HepG2 (cell line): Measurements from ENCODE around the gene STAT5A. TPM values are rescaled to one million over a fixed set of nuclear protein-coding genes. Genes with fewer than 3 reads are reported as not detected.
A peak's percentile ranks its signal among the peaks of the same experiment; 100 is the strongest.

Experiments
- ELF3 ChIP-seq: IDR thresholded peaks from 2 replicates; pipeline ENCODE4 v1.6.1; 2016; ENCODE audit warnings: missing genetic modification reagents, missing compliant biosample characterization
- HOXA3 ChIP-seq: sonication (generic); formaldehyde crosslinking; IDR thresholded peaks from 2 replicates; pipeline ENCODE4 v1.5.0; 2020; ENCODE audit warnings: missing genetic modification reagents
- HOXA9 ChIP-seq: sonication (generic); formaldehyde crosslinking; IDR thresholded peaks from 2 replicates; pipeline ENCODE4 v1.8.1; 2022; ENCODE audit warnings: missing genetic modification reagents, mild to moderate bottlenecking, moderate library complexity, borderline replicate concordance
- IKZF1 ChIP-seq: fragments of 450-650 bp; IDR thresholded peaks from 2 replicates; pipeline ENCODE4 v1.7.1; 2016
- MAZ ChIP-seq, 2 experiments: sonication (generic) in 1 of 2; formaldehyde crosslinking in 1 of 2; IDR thresholded peaks; 2 replicates each; pipeline versions ENCODE4 v1.5.0 to v1.6.1; 2012 to 2020; ENCODE audit warnings: low read depth in 2 of 2, mild to moderate bottlenecking in 2 of 2, borderline replicate concordance in 1 of 2, improper control_type of control experiment in 1 of 2, low read length in 1 of 2, missing genetic modification reagents in 1 of 2, moderate library complexity in 1 of 2
- NR2C2 ChIP-seq: sonication (generic); formaldehyde crosslinking; IDR thresholded peaks from 2 replicates; pipeline ENCODE4 v1.4.0; 2020; ENCODE audit warnings: missing genetic modification reagents, mild to moderate bottlenecking, moderate library complexity, borderline replicate concordance
- PRDM15 ChIP-seq: sonication (generic); formaldehyde crosslinking; IDR thresholded peaks from 2 replicates; pipeline ENCODE4 v1.4.0; 2020; ENCODE audit warnings: missing genetic modification reagents
- RBFOX2 ChIP-seq: fragments of 200-400 bp; formaldehyde crosslinking; IDR thresholded peaks from 2 replicates; pipeline ENCODE4 v1.6.1; 2017; ENCODE audit warnings: low read depth, mild to moderate bottlenecking, low read length
- REL ChIP-seq: sonication (generic); formaldehyde crosslinking; conservative IDR thresholded peaks from 2 replicates; pipeline ENCODE4 v1.8.0; 2022; ENCODE audit warnings: mild to moderate bottlenecking, missing genetic modification reagents, moderate library complexity
- SKI ChIP-seq: fragments of 450-650 bp; IDR thresholded peaks from one replicate; pipeline ENCODE4 v1.6.1; 2018; ENCODE audit warnings: mild to moderate bottlenecking; ENCODE audit not compliant: partially characterized antibody
- SNAPC2 ChIP-seq: sonication (generic); formaldehyde crosslinking; IDR thresholded peaks from 2 replicates; pipeline ENCODE4 v1.8.1; 2022; ENCODE audit warnings: mild to moderate bottlenecking, missing genetic modification reagents
- SNRNP70 ChIP-seq: fragments of 200-400 bp; formaldehyde crosslinking; IDR thresholded peaks from 2 replicates; pipeline ENCODE4 v1.6.1; 2017; ENCODE audit warnings: mild to moderate bottlenecking, low read depth, low read length, moderate library complexity
- YEATS4 ChIP-seq: sonication (generic); formaldehyde crosslinking; IDR thresholded peaks from 2 replicates; pipeline ENCODE4 v1.4.0; 2020; ENCODE audit warnings: missing genetic modification reagents, borderline replicate concordance
- ZBTB2 ChIP-seq: sonication (generic); formaldehyde crosslinking; IDR thresholded peaks from 2 replicates; pipeline ENCODE4 v1.8.0; 2022; ENCODE audit warnings: low read depth, missing genetic modification reagents
- ZFP90 ChIP-seq: sonication (generic); formaldehyde crosslinking; IDR thresholded peaks from 2 replicates; pipeline ENCODE4 v1.8.0; 2022; ENCODE audit warnings: missing genetic modification reagents, mild to moderate bottlenecking, inconsistent platforms, borderline replicate concordance
- ZNF589 ChIP-seq: sonication (generic); formaldehyde crosslinking; conservative IDR thresholded peaks from 2 replicates; pipeline ENCODE4 v1.8.0; 2022; ENCODE audit warnings: mild to moderate bottlenecking, moderate library complexity, missing genetic modification reagents
- ZNF788 ChIP-seq: sonication (generic); formaldehyde crosslinking; IDR thresholded peaks from 2 replicates; pipeline ENCODE4 v1.5.0; 2020; ENCODE audit warnings: mild to moderate bottlenecking, missing genetic modification reagents, borderline replicate concordance
- ZSCAN21 ChIP-seq: sonication (generic); formaldehyde crosslinking; IDR thresholded peaks from 2 replicates; pipeline ENCODE4 v1.8.0; 2022; ENCODE audit warnings: mild to moderate bottlenecking, missing genetic modification reagents, moderate library complexity, borderline replicate concordance
- polyA plus RNA-seq, 8 experiments: library from polyadenylated mRNA; depleted of rRNA in 3 of 8; stranded (reverse) in 7 of 8; unstranded in 1 of 8; fragments of >200 nt; fragmentation: Illumina TruSeq in 4 of 8; extraction: Trizol in 4 of 8; gene quantifications; 2 replicates each; pipeline versions ENCODE4 v1.2.1 to v1.2.3, GENCODE V29; 2011 to 2016; ENCODE audit warnings: low read depth in 4 of 8, missing spikeins in 1 of 8, mixed read lengths in 1 of 8; ENCODE audit not compliant: insufficient read depth in 1 of 8
- total RNA-seq, 5 experiments: library from RNA; depleted of rRNA; stranded (reverse); fragments of >200 nt; fragmentation: Illumina TruSeq; extraction: Trizol; gene quantifications; 2 replicates each; pipeline ENCODE4 v1.2.3, GENCODE V29; 2016; ENCODE audit warnings: low read depth in 1 of 5
- TF ChIP-seq, protein P1 (sequence below): IDR thresholded peaks from 2 replicates; pipeline ENCODE4 v1.6.1; 2016; ENCODE audit warnings: missing compliant biosample characterization, missing genetic modification reagents, borderline replicate concordance
- TF ChIP-seq, protein P2 (sequence below): sonication (generic); formaldehyde crosslinking; IDR thresholded peaks from 2 replicates; pipeline ENCODE4 v1.8.1; 2023; ENCODE audit warnings: missing genetic modification reagents, inconsistent platforms, borderline replicate concordance

STAT5A gene
- total and polyA plus RNA-seq, 2 of the 13 experiments (the other 11 are each of a cell fraction or from before 2014, with no cell fraction given) = 1.4 to 4.1 TPM

DNA sequence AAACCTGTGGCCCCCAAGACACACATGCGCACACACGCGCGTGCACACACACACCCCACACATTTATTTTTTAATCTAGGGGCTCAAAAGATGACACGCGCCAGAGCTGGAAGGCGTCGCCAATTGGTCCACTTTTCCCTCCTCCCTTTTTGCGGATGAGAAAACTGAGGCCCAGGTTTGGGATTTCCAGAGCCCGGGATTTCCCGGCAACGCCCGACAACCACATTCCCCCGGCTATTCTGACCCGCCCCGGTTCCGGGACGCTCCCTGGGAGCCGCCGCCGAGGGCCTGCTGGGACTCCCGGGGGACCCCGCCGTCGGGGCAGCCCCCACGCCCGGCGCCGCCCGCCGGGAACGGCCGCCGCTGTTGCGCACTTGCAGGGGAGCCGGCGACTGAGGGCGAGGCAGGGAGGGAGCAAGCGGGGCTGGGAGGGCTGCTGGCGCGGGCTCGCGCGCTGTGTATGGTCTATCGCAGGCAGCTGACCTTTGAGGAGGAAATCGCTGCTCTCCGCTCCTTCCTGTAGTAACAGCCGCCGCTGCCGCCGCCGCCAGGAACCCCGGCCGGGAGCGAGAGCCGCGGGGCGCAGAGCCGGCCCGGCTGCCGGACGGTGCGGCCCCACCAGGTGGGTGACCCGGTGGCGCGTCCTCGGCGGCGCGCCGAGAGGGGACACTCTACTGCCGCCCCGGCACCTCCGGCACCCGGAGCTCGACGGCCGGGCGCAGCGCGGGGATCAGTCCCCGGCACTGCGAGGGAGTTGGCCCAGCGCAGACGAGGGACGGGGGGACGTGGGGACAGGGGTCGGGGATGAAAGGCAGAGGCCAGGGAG is at the start of gene STAT5A (continued):
- TF ChIP-seq SNRNP70 (no peak), YEATS4 (peak; percentile 61), ELF3 (CRISPR knock-in tag) (peak; percentile 20; the same call in 1 of the 2 replicates), ZFP90 (peak; percentile 12; the same call in 1 of the 2 replicates), SNAPC2 (CRISPR knock-in tag) (no peak), ZSCAN21 (CRISPR knock-in tag) (peak; percentile 24; the same call in 1 of the 2 replicates), RBFOX2 (0 out of 2 replicates have a peak, but pooled peaks have one; percentile 37), ZBTB2 (CRISPR knock-in tag) (peak; percentile 60), REL (CRISPR knock-in tag) (peak; percentile 81), HOXA9 (CRISPR knock-in tag) (peak; percentile 65; the same call in 1 of the 2 replicates), ZNF788 (CRISPR knock-in tag) (0 out of 2 replicates have a peak, but pooled peaks have one; percentile 34), NR2C2 (CRISPR knock-in tag) (peak; percentile 47; the same call in 1 of the 2 replicates), MAZ (IDR thresholded peaks at IDR 0.05; ENCODE audit: borderline replicate concordance, low read depth, low read length) (no peak), MAZ (CRISPR knock-in tag; IDR thresholded peaks at IDR 0.05; ENCODE audit: low read depth) (0 out of 2 replicates have a peak, but pooled peaks have one; percentile 16), SKI (peak; percentile 31), IKZF1 (no peak), ZNF589 (peak; percentile 71), PRDM15 (CRISPR knock-in tag) (0 out of 2 replicates have a peak, but pooled peaks have one; percentile 22), HOXA3 (peak; percentile 64; the same call in 1 of the 2 replicates)
- TF ChIP-seq, protein P1, sequence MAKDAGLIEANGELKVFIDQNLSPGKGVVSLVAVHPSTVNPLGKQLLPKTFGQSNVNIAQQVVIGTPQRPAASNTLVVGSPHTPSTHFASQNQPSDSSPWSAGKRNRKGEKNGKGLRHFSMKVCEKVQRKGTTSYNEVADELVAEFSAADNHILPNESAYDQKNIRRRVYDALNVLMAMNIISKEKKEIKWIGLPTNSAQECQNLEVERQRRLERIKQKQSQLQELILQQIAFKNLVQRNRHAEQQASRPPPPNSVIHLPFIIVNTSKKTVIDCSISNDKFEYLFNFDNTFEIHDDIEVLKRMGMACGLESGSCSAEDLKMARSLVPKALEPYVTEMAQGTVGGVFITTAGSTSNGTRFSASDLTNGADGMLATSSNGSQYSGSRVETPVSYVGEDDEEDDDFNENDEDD = peak; percentile 5; the same call in 1 of the 2 replicates
- TF ChIP-seq, protein P2, sequence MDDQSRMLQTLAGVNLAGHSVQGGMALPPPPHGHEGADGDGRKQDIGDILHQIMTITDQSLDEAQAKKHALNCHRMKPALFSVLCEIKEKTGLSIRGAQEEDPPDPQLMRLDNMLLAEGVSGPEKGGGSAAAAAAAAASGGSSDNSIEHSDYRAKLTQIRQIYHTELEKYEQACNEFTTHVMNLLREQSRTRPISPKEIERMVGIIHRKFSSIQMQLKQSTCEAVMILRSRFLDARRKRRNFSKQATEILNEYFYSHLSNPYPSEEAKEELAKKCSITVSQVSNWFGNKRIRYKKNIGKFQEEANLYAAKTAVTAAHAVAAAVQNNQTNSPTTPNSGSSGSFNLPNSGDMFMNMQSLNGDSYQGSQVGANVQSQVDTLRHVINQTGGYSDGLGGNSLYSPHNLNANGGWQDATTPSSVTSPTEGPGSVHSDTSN (CRISPR knock-in tag) = no peak
